Adrenal gland (tissue), 12 donors: ENCODE results near the gene RNF169. TPM values are rescaled to one million over a fixed set of nuclear protein-coding genes. Genes with fewer than 3 reads are reported as not detected.
A peak's percentile ranks its signal among the peaks of the same experiment; 100 is the strongest.

Source experiments
- DNase-seq, 7 donors: peaks; one replicate each; pipeline ENCODE4 v3.0.0-alpha.2; 2019 to 2020
- H3K27ac ChIP-seq, 5 donors: fragments of 200-600 bp; sonication (generic) in 4 of 5; 1 replicate in 3 of 5; 2 replicates in 2 of 5; pipeline versions ENCODE4 v1.5.1 to v1.8.0; 2016 to 2020; ENCODE audit warnings: mild to moderate bottlenecking in 1 of 5
- H3K27me3 ChIP-seq: fragments of 200-600 bp; 2 replicates; pipeline ENCODE4 v1.8.0; 2021
- H3K36me3 ChIP-seq, 2 donors: fragments of 200-600 bp; replicated peaks in 1 of 2; 1 replicate in 1 of 2; 2 replicates in 1 of 2; pipeline versions ENCODE4 v1.5.1 to v1.8.0; 2018 to 2022
- H3K4me1 ChIP-seq, 2 donors: fragments of 200-600 bp; replicated peaks in 1 of 2; 1 replicate in 1 of 2; 2 replicates in 1 of 2; pipeline versions ENCODE4 v1.5.1 to v1.8.0; 2018 to 2021
- H3K4me3 ChIP-seq, 4 donors: fragments of 200-600 bp; sonication (generic) in 3 of 4; one replicate each; pipeline ENCODE4 v1.5.1; 2016 to 2018
- H3K9me3 ChIP-seq, 3 donors: fragments of 200-600 bp; sonication (generic) in 1 of 3; replicated peaks in 1 of 3; 1 replicate in 2 of 3; 2 replicates in 1 of 3; pipeline versions ENCODE4 v1.5.1 to v1.8.0; 2016 to 2021
- CTCF ChIP-seq, 6 experiments: fragments of 450-650 bp in 4 of 6; fragments of 200-600 bp in 2 of 6; sonication (generic) in 1 of 6; IDR thresholded peaks; 1 replicate in 5 of 6; 2 replicates in 1 of 6; pipeline versions ENCODE4 v1.5.1 to v1.8.0; 2016 to 2021; ENCODE audit warnings: antibody characterized with exemption in 6 of 6, mild to moderate bottlenecking in 2 of 6, moderate library complexity in 1 of 6
- POLR2A ChIP-seq, 2 donors: fragments of 450-650 bp; IDR thresholded peaks; one replicate each; pipeline ENCODE4 v1.6.1; 2017; ENCODE audit warnings: antibody characterized with exemption in 2 of 2, mild to moderate bottlenecking in 2 of 2, moderate library complexity in 1 of 2
- WGBS, 4 donors: extraction: QIAGEN DNeasy Blood & Tissue Kit in 2 of 4; methylation state at CpG; one replicate each; pipeline versions ENCODE4 v1.1.5 to v1.1.7; 2013 to 2017; 5-methylcytosine and 5-hydroxymethylcytosine counted together
- intact Hi-C, 2 donors: fragments of 100-400 bp; cut with DNase I; formaldehyde crosslinking; loops; one replicate each; pipeline versions ENCODE4 v1.14.1 to v1.15.0; 2022 to 2023
- polyA plus RNA-seq, 3 donors: library from polyadenylated mRNA; stranded (reverse); fragments of 200-250 nt in 2 of 3; fragments of 350-450 nt in 1 of 3; fragmentation: Illumina TruSeq in 1 of 3; extraction: RNeasy Lipid Tissue Mini Kit (QIAGEN cat#74804) in 1 of 3; gene quantifications; one replicate each; pipeline ENCODE4 v1.2.3, GENCODE V29; 2013 to 2014
- total RNA-seq, 9 donors: library from RNA; depleted of rRNA in 4 of 9; stranded (reverse); fragments of >200 nt in 4 of 9; fragments of 120-200 nt in 1 of 9; fragmentation: NEBNext Ultra II Directional in 1 of 9; extraction: Animal tissue kit (Norgen Biotek cat#: 25700) in 1 of 9; gene quantifications; one replicate each; pipeline versions ENCODE4 v1.1.0 to v1.2.4, GENCODE V29; 2013 to 2023
- donor health status: healthy with polysubstance abuse.
- donor health status: Bipolar disorder and iron deficiency.
- donor health status: DM: yes; HTN: yes; CAD: no.
- donor health status: DM: no; HTN: no; CAD: no.
- donor health status: DM: no; HTN: no; CAD: no.
- donor health status: DM: yes; HTN: yes; CAD: no.

RNF169 gene
- total and polyA plus RNA-seq, 12 donors = 1.9 to 17.8 (median 11.0) TPM

DNA sequence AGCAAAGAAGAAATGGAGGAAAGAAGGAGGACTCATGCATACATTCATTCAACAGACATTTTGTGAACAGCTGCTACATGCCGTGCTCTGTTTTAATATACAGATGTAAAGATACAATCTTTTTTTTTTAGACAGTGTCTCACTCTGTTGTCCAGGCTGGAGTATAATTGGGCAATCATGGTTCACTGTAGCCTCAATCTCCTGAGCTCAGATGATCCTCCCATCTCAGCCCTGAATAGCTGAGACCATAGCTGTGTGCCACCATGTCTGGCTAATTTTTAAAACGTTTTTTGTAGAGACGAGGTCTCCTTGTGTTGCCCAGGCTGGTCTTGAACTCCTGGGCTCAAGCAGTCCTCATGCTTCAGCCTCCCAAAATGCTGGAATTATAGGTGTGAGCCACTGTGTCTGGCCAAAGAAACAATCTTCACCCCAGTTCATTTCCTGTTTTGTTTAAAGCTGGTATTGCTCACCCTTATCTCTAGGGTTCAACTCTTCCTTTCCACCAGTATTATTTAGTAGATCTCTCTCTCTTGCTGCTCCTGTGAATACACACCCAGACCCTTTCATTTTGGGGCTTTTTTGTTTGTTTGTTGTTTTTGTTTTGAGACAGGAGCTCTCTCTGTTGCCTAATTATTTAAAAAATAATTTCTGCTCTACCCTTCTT, 69.8 kb downstream of the RNF169 start:
- TF ChIP-seq CTCF (IDR thresholded peaks at IDR 0.05) (no peak), POLR2A (IDR thresholded peaks at IDR 0.05) (no peak)
- H3K27ac ChIP-seq = no peak overlapping the region
- peaks cover 0 to 7% of the 10 kb centered on the region in 2 donors for H3K36me3 ChIP-seq
- no peaks in the 10 kb centered on the region for H3K9me3 ChIP-seq
- 72 to 92% (median 89%) methylated on average over 3 of the region's 3 CpGs for WGBS, 4 donors
- H3K4me1 ChIP-seq = peaks cover 0 to 26% of the 10 kb centered on the region in 2 donors
- no peaks in the 10 kb centered on the region for H3K27me3 ChIP-seq
- no peak overlapping the region for H3K4me3 ChIP-seq
- DNase-seq = no peak
- intact Hi-C loops = no loop called here

GRCh38 chr11:74819400-74819799, 70.8 kb downstream of the RNF169 start:
- H3K36me3 ChIP-seq = peaks cover 0 to 7% of the 10 kb centered on the region in 2 donors
- no peaks in the 10 kb centered on the region for H3K27me3 ChIP-seq
- TF ChIP-seq POLR2A (IDR thresholded peaks at IDR 0.05) = no peak
- TF ChIP-seq CTCF (IDR thresholded peaks at IDR 0.05) = no peak
- H3K4me1 ChIP-seq = peaks cover 0 to 26% of the 10 kb centered on the region in 2 donors
- H3K27ac ChIP-seq = no peak overlapping the region
- no peak overlapping the region for H3K4me3 ChIP-seq
- 88 to 98% (median 96%) methylated on average over 1 of the region's 1 CpG for WGBS, 4 donors
- peaks cover 0 to 7% (median 3%) of the 10 kb centered on the region in 3 donors for H3K9me3 ChIP-seq
- no peak for DNase-seq
- intact Hi-C loops = no loop called here

- intact Hi-C loops = no loop called here
- H3K4me1 ChIP-seq = peaks cover 0 to 26% of the 10 kb centered on the region in 2 donors
- no peaks in the 10 kb centered on the region for H3K27me3 ChIP-seq
- H3K9me3 ChIP-seq = peaks cover 0 to 9% (median 3%) of the 10 kb centered on the region in 3 donors
- peak overlapping the region in 2 of 5 donors; percentile 32 to 50 for H3K27ac ChIP-seq
- H3K36me3 ChIP-seq = peaks cover 0 to 7% of the 10 kb centered on the region in 2 donors
- WGBS, 4 donors = 95 to 100% (median 99%) methylated on average over 1 of the region's 1 CpG
- TF ChIP-seq POLR2A (IDR thresholded peaks at IDR 0.05) = no peak
- TF ChIP-seq CTCF (IDR thresholded peaks at IDR 0.05) = no peak
- DNase-seq = peak in 1 of 7 donors; percentile 21
- no peak overlapping the region for H3K4me3 ChIP-seq
Measured at GRCh38 chr11:74820763-74821162, 72.1 kb downstream of the RNF169 start.

DNA sequence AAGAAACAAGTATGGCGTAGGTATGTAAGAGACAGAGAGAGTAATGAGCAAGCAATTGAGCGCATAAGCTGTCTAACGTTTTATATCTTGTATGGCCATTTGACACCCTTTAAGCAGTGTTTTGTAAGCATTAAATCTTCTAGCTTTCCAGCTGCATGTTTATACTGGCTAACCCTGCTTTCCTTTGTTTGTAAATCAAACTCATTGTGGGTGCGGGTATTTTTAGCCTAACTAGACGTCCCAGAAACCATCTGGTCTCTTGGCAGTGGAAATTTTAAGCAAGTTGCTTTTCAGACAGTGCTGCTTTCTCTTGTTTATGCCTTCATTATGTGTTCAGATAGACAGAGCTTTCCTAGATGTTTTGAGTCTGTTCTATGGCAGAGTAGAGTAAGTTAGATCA, 73.5 kb downstream of the RNF169 start:
- 45 to 66% (median 60%) methylated on average over 5 of the region's 5 CpGs for WGBS, 4 donors
- H3K36me3 ChIP-seq = peaks cover 0 to 7% of the 10 kb centered on the region in 2 donors
- peaks cover 0 to 9% (median 3%) of the 10 kb centered on the region in 3 donors for H3K9me3 ChIP-seq
- no peaks in the 10 kb centered on the region for H3K27me3 ChIP-seq
- TF ChIP-seq POLR2A (IDR thresholded peaks at IDR 0.05) (no peak), CTCF (IDR thresholded peaks at IDR 0.05) (no peak)
- peaks cover 0 to 26% of the 10 kb centered on the region in 2 donors for H3K4me1 ChIP-seq
- intact Hi-C loops = no loop called here
- DNase-seq = no peak
- peak overlapping the region in 2 of 5 donors; percentile 4 to 32 for H3K27ac ChIP-seq
- no peak overlapping the region for H3K4me3 ChIP-seq
